T-helper 9 cell (primary cell): ENCODE data around the gene PLEKHA4.
"Not testable (repeated sequence)": the region's sequence is repeated elsewhere in the genome, so short reads cannot be mapped to it uniquely, and the experiment has no call there.

ENCODE experiments used
- DNase-seq: peaks from one replicate; pipeline ENCODE4 v3.0.0-alpha.2; 2020
- total RNA-seq, 2 donors: gene quantifications; one replicate each; lab custom pipeline; 2026; lab: John Stamatoyannopoulos, UW

Gene PLEKHA4, protein sequence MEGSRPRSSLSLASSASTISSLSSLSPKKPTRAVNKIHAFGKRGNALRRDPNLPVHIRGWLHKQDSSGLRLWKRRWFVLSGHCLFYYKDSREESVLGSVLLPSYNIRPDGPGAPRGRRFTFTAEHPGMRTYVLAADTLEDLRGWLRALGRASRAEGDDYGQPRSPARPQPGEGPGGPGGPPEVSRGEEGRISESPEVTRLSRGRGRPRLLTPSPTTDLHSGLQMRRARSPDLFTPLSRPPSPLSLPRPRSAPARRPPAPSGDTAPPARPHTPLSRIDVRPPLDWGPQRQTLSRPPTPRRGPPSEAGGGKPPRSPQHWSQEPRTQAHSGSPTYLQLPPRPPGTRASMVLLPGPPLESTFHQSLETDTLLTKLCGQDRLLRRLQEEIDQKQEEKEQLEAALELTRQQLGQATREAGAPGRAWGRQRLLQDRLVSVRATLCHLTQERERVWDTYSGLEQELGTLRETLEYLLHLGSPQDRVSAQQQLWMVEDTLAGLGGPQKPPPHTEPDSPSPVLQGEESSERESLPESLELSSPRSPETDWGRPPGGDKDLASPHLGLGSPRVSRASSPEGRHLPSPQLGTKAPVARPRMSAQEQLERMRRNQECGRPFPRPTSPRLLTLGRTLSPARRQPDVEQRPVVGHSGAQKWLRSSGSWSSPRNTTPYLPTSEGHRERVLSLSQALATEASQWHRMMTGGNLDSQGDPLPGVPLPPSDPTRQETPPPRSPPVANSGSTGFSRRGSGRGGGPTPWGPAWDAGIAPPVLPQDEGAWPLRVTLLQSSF
- total RNA-seq = 1.9 to 2.2 reads per million in 2 donors

DNA sequence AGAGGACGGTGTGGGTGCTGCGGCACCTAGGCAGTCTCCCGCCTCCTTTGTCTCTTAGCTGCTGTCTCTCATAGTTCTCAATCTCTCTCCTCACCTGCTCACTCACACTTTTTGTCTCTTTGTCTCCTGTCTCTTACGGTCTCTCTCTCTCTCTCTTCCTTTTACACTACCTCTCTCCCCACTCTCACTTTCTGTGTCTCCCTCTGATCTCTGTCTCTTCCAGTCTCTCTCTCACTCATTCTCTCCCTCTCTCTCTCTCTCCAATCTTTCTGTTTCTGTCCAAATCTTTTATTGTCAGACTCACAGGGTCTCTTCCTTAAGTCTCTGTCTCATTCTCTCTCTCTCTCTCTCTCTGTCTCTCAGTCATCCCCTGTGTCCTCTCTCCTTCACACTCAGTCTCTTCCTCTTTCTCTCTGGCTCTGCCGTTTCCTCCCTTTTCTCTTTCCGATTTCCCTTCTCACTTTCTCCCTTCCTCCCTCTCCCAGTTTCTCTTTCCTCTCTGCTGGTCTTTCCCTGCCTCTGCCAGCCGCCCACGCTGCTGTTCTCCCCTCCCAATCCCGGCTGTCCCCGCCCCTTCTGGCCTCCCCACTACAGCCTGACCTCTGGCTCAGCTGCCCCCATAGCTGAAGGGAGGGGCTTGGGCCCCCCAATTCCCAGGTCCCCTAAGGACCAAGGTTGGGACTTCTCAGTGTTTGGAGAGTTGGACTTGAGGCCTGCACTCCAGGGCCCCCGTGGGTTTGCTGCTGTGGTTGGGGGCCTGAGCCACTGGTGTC, at the start of gene PLEKHA4:
Gene PLEKHA4 (minus strand): TSS at position 504 of the 773 bp plus-strand sequence. CDS start 997 bp downstream, outside the sequence.
- no peak for DNase-seq

DNA sequence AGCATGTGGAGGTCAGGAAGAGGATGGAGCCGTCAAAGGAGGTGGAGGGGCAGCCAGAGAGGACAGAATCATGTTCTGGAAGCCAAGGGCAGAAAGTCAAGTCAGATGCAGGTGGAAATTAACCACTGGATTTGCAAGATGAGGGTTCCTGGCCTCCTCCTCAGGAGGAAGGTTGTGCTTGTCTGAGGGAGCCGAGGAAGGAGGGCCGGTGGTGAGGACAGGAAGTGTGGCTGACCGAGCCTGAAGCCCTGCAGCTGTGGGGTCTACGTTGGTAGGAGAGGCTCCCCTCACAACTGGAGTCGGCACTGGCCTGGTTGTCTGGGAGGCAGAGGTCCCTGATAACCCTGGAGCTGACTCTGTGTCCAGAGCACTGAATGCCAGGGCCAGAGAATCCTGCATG, 49.7 kb upstream of the PLEKHA4 start:
- no peak for DNase-seq

DNA sequence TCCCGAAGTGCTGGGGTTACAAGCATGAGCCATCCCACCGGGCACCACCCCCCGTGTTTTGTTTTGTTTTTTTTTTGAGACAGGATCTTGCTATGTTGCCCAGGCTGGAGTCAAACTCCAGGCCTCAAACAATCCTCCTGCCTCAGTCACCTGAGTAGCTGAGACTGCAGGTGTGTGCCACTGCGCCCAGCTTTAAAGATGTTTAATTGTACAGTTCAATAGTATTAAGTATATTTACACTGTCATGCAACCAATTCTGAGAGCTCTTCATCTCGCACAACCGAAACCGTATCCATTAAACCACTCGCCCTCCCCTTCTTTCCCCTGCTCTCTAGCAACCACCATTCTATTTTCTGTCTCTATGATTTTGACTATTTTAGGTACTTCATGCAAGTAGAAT, 47.3 kb upstream of the PLEKHA4 start:
- DNase-seq = no peak

DNA sequence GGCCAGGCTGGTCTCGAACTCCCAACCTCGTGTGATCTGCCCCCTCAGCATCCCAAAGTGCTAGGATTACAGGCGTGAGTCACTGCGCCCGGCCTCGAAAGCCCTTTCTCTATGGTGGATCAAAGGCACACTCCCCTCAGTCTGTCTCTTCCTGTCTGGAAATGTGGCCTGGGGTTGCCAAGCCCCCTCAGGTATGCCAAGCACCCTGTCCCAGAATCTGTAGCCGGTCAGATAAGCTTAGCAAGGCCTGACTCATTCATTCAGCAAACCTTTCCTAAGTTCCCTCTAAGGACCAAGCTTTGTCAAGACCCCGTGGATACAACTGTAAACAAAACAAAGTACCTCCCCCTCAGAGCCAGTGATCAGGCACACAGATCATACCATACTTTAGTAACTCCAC, 45.8 kb upstream of the PLEKHA4 start:
- DNase-seq = no peak

DNA sequence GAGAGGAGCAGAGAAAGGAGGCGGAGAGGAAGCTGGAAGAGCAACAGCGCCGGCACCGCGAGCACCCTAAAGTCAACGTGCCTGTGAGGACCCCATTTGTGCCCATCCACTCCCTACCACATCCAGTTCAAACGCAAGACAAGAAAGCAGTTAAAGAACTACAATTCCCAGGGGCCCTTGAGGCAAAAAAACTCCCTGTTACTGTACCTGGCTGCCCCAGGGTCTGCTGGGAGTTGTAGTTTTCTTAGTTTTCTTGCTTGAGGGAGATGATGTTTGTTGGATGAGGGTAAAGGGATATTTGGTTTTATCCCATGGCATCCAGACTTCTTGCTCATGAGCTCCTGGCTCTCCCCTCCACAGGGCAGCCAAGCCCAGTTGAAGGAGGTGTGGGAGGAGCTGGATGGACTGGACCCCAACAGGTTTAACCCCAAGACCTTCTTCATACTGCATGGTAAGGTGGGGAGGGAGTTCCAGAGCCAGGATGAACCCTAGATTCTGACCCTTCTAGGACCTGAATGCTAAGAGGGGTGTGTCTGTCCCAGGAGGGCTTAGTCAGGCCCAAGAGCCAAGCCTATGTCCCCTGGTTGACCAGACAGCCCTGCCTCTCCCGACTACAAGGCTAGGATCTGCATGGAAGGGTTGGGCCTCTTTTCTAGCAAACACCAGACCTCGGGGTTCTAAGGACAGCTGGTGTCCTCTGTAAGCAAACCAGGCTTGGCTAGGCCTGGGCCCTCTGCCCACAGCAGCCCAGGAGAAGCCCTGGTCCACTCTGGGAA, 44.9 kb upstream of the PLEKHA4 start:
- DNase-seq = no peak

DNA sequence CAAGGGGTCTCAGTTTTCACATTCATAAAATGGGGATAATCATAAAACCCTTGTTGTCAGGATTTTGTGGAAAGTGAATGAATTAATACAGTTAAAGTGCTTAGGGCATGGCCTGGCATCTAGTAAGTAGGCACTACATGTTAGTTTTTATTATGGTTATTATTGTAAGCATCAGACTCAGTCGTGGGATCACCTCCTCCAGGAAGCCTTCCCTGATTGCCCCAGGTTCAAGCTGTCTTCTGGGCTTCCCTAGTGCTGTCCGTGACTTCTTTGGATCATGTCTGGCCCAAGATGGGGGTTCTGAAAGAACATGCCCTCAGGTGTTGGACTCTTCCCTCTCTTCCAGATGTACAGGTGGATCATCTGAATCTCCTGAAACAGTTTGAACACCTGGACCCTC, 42.4 kb upstream of the PLEKHA4 start:
- DNase-seq = no peak

DNA sequence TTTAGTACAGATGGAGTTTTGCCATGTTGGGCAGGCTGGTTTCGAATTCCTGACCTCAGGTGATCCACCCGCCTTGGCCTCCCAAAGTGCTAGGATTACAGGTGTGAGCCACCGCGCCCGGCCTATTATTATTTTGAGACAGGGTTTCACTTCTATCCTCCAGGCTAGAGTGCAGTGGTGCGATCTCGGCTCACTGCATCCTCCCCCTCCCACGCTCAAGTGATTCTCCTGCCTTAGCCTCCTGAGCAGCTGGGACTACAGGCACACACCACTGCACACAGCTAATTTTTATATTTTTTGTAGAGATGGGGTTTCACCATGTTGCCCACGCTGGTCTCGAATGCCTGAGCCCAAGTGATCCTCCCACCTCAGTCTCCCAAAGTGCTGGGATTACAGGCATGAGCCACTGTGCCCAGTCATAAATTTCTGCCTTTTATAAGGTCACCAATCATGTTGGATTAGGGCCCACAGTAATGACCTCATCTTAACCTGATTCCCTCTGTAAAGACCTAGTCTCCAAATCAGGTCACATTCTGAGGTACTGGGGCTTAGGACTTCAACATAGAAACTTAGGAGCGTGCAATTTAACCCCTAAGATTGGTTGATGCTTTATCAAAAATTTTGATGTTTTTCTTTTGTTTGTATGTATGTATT, 41.1 kb upstream of the PLEKHA4 start:
- DNase-seq = not testable (repeated sequence)

DNA sequence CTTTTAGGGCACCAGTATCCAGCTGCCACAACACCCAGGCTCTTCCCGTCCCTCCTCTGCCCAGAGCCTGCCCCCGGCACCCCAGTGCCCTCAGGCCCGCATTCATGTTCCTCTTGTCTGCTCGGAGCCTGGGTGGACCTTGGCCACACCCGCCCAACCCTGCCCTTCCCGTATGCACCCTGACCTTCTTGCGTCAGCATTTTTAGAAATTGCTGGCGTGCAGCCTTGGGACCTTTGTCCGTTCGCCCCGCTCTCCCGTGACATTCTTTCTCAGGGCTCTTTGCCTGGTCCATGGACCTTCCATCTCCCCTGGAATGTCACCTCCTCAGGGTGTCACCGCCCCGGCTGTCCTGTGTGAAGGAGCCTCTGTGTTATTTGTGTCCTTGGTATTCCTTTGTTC, 39.3 kb upstream of the PLEKHA4 start:
- no peak for DNase-seq

DNA sequence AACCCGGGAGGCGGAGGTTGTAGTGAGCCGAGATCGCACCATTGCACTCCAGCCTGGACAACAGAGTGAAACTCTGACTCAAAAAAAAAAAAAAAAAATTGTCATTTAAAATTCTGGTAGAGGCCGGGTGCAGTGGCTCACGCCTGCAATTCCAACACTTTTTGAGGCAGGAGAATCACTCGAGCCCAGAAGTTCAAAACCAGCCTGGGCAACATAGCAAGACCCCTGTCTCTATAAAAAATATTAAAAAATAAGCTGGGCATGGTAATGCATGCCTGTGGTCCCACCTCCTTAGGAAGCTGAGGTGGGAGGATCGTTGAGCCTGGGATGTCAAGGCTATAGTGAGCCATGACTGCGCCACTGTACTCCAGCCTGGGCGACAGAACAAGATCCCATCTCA, 37.9 kb upstream of the PLEKHA4 start:
- no peak for DNase-seq

DNA sequence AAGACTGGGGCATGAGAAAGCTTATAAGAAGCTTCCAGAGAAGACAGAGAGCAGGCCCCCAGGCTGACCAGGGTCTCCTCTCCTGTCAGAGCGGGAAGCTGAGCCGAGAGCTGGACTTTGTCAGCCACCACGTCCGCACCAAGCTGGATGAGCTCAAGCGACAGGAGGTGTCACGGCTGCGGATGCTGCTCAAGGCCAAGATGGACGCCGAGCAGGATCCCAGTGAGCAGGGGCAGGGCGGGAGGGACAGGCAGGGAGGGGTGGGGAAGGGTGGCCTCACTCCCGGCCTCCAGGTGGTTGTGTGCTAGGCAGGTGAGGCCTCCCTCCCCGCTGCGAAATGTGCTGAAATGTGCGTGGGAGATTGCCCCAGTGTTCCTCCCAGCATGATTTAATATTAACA, 37.2 kb upstream of the PLEKHA4 start:
- no peak for DNase-seq

DNA sequence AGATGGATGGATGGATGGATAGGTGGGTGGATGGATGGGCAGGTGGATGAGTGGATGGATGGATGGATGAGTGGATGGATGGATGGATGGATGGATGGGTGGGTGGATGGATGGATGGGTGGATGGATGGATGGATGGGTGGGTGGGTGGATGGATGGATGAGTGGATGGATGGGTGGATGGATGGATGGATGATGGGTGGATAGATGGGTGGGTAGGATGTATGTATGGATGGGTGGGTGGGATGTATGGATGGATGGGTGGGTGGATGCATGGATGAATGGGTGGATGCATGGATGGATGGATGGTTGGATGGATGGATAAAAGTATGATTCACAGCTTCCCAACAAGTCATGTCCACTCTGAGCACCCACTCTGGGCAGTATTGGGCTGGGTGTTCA, 35.4 kb upstream of the PLEKHA4 start:
- not testable (repeated sequence) for DNase-seq

DNA sequence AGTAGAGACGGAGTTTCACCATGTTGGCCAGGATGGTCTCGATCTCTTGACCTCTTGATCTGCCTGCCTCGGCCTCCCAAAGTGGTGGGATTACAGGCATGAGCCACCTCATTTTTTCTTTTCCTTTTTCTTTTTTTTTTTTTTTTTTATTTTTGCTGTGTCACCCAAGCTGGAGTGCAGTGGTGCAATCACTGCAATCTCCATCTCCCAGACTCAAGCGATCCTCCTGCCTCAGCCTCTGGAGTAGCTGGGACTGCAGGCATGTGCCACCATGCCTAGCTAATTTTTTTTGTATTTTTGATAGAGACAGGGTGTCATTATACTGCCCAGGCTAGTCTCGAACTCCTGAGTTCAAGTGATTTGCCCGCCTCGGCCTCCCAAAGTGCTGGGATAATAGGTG, 33.9 kb upstream of the PLEKHA4 start:
- not testable (repeated sequence) for DNase-seq

DNA sequence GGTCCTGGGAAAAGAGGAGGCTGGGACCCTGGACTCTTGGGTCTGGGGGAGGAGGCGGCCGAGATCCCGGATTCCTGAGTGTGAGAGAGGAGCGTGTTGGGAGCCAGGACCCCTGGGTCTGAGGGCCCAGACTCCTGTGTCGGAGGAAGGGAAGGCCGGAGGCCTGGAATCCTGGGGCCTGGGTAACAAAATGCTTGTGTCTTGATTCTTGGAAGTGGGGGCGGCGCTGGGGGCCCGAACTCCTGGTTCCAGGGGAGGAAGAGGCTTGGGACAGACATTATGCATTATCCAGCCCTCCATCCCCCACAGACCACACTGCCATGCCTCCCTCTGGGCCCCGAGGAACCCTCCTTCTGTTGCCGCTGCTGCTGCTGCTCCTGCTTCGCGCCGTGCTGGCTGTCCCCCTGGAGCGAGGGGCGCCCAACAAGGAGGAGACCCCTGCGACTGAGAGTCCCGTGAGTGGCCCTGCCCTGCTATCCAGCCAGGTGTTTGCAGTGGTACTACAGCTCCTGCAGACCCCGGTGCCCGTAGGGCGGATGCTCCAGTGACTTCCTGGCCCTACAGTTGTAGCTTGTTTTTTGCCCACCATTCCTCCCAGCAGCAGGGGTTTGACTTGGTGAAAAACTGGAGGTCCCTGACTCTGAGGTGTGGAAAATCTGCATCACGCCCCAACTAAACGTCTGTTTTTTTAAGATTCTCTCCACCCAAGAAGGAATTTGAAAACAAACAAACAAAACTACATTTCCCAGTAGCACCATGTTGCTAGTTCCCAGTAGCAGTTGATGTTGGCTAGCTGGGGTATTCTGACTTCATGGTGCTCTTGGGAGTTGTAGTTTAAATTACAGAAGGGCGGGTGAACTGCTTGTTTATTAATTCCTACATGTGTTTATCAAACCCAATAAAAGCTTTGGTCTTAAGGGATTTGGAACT, 32.3 kb upstream of the PLEKHA4 start:
- no peak for DNase-seq

DNA sequence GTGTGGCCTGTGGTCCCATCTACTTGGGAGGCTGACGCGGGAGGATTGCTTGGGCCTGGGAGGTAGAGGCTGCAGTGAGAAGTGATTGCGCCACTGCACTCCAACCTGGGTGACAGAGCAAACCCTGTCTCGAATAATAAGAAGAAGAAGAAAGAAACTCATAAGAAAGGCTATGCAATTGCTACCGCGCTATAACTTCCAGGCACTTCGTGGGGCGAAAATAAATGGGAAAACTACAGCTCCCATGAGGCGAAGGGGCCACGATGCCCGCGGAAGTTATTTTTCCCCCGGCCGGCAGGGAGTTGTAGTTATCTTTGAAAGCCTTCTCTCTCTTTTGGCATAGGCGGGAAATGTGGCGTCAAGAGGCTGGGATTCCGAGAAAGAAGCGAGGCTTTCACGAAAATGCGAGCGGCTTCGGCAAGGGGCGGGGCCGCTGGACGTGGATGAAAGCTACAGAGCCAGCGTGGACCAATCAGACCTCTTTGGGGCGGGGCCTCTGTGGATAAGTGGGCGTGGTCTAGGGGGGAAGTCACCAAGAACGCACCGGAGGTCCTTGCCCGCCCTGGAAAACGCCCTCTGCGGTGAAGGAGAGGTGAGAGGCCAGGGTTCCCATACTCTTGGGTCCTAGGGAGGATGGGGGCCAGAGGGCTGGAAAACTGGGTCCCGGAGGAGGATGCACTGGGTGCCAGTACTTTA, 31.5 kb upstream of the PLEKHA4 start, which contains the start of gene NUCB1:
Gene NUCB1 (plus strand): TSS at position 532 of the 696 bp plus-strand sequence. CDS start 485 bp downstream, outside the sequence.
- peak; percentile 97 for DNase-seq

DNA sequence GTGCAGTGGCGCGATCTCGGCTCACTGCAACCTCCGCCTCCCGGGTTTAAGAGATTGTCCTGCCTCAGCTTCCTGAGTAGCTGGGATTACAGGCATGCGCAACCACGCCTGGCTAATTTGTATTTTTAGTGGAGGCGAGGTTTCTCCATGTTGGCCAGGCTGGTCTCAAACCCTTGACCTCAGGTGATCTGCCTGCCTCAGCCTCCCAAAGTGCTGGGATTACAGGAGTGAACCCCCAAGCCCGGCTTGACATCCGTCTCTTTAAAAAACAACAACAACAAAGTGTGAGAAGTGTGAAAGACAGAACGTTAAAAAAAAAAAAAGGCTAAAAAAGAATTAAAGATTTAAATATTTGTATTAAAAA, 31.0 kb upstream of the PLEKHA4 start:
- not testable (repeated sequence) for DNase-seq

DNA sequence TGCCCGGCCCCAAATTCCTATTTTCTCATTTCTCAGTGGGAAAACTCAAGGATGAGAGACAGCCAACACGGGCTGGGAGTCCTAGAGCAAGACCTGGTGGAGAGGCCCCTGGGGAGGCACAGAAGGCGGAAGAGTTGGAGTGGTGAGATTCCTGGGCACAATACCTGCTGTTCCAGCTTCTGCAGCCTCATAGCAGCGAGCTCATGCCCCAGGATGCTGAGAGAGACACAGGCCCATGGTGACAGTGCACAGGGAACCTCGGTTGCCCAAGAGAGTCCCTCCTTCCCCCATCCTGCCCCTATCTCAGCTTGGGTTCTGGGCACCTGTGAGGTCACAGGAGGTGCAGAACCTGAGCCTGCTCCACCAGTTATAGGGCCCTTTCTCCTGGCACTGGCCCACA, 28.8 kb upstream of the PLEKHA4 start:
- no peak for DNase-seq

DNA sequence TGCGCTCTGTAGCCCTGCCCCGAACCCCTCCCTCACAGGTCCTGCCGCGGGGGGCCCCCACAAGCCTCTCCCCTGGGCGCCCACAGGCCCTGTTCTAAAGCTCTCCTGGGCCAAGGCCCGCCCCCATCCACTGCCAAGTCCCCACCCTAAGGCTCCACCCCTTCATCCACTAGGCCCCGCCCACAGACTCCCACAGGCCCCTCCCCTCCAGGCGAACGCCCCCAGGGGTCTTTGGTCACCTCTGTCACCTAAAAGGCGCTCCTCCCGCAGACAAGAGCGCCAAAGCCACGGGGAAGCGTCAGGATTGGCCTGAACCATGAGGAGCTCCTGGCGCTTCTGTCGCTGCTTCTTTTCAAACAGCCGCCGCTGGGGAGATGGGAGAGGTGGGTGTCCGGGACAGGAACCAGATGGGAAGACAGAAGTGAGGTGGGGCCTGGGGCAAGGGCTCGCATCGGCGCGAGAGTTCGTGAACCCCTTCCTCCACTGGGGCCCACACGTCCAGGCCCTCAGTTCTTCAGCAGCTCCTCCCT, 27.8 kb upstream of the PLEKHA4 start:
- no peak for DNase-seq

DNA sequence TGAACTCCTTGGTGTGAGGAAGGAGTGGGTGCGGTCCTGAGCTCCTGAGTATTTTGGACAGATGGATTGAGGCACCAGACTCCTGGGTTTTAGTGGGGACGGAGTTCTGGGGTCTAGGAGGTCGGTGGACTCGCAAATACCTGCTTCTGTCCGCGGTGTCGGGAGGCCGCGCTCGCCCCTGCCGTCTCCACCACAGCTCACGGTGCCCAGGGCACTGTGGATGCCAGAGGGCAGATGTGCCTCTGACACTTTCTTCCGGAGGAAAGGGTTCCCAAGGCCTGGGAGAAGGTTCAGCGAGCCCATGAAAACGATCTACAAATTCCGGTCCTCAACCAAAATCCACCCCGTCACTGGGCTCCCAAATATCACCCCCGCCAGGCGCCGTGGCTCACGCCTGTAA, 26.8 kb upstream of the PLEKHA4 start:
- DNase-seq = no peak

DNA sequence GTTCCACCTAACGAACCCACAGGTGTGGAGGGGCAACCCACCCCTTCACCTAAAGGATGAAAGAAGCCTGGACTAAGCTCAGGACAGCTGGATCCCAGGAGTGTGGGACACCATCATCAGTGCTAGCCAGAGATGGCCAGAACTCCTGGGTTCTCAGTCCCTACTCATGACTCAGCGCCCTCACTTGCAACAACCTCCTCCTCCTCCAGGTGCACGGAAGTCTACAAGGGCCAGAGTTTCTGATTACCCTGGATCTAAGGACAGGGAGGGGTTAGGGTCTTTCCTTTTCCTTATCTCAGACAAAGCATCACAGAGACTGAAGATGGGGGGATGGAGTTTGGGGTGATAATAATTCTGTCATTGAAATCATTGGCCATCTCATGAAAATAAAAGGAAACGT, 22.1 kb upstream of the PLEKHA4 start:
- DNase-seq = no peak

DNA sequence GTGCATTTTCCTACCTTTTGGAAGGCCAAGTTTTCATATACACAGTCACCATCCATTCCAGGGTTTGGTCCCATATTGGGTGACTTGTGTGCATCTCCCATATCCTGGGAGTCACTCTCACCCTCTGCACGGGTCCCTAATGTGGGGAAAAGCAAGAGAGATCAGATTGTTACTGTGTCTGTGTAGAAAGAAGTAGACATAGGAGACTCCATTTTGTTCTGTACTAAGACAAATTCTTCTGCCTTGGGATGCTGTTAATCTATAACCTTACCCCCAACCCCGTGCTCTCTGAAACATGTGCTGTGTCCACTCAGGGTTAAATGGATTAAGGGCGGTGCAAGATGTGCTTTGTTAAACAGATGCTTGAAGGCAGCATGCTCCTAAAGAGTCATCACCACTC, 21.1 kb upstream of the PLEKHA4 start:
- DNase-seq = not testable (repeated sequence)
